GM12878 (cell line): Measurements from ENCODE around the gene FAM167B. TPM values are rescaled to one million over a fixed set of nuclear protein-coding genes. Genes with fewer than 3 reads are reported as not detected.
"Not testable (repeated sequence)": the region's sequence is repeated elsewhere in the genome, so short reads cannot be mapped to it uniquely, and the experiment has no call there.

Experiments
- ATAC-seq: fragments of 200-7000 bp; cut with Tn5 transposase; 3 replicates; pipeline ENCODE4 v1.9.1; 2020; ENCODE audit warnings: mild to moderate bottlenecking, moderate library complexity
- BruUV-seq: library from RNA; stranded (reverse); fragments of 400-500 nt; replicated peaks from 2 replicates; lab custom pipeline; 2021; lab: Mats Ljungman, UMichigan
- CTCF ChIA-PET: fragments of 300-600 bp; sonication (Branson Sonifier 250); formaldehyde crosslinking; extraction: SDS; loops from one replicate; lab custom pipeline; 2021; ENCODE audit warnings: inconsistent platforms; lab: Yijun Ruan, JAX
- POLR2A ChIA-PET: fragments of 350-600 bp; formaldehyde crosslinking; extraction: SDS; loops from one replicate; lab custom pipeline; 2021; ENCODE audit warnings: inconsistent platforms; lab: Charles Lee
- RAD21 ChIA-PET: fragments of 300-600 bp; sonication (Branson Sonifier 250); formaldehyde crosslinking; loops from one replicate; lab custom pipeline; 2023; ENCODE audit warnings: antibody characterized with exemption; ENCODE audit not compliant: unreplicated experiment; lab: Charles Lee
- SMC1A ChIA-PET: fragments of 300-600 bp; sonication (Branson Sonifier 250); formaldehyde crosslinking; loops from one replicate; lab custom pipeline; 2023; ENCODE audit not compliant: unreplicated experiment, uncharacterized antibody; lab: Charles Lee
- DNase-seq: peaks from one replicate; pipeline ENCODE4 v3.0.0-alpha.2; 2011; ENCODE audit warnings: low read depth, low spot score
- FAIRE-seq: peaks from 3 replicates; lab custom pipeline; 2011; peaks lifted over from hg19 to GRCh38; lab: Jason Lieb, UNC
- H2AFZ ChIP-seq: 2 replicates; pipeline ENCODE4 v1.6.0; 2011; ENCODE audit warnings: low read depth, low read length, control low read depth; ENCODE audit not compliant: control insufficient read depth
- H3K27ac ChIP-seq: 2 replicates; pipeline ENCODE4 v1.5.1; 2011; ENCODE audit warnings: control low read depth; ENCODE audit not compliant: control insufficient read depth, insufficient read depth
- H3K27me3 ChIP-seq, 2 experiments: replicated peaks in 1 of 2; 2 replicates each; pipeline versions ENCODE4 v1.6.0 to v1.6.1; 2011; ENCODE audit warnings: low read length in 1 of 2; ENCODE audit not compliant: control insufficient read depth in 2 of 2, insufficient read depth in 2 of 2
- H3K36me3 ChIP-seq, 2 experiments: 2 replicates each; pipeline ENCODE4 v1.5.1; 2011; ENCODE audit warnings: low read length in 1 of 2; ENCODE audit not compliant: control insufficient read depth in 2 of 2, insufficient read depth in 2 of 2
- H3K4me1 ChIP-seq: 2 replicates; pipeline ENCODE4 v1.6.1; 2011; ENCODE audit warnings: mild to moderate bottlenecking, low read length, moderate library complexity, mixed read lengths; ENCODE audit not compliant: control insufficient read depth, insufficient read depth
- H3K4me2 ChIP-seq: 2 replicates; pipeline ENCODE4 v1.6.0; 2011; ENCODE audit warnings: control low read depth; ENCODE audit not compliant: control insufficient read depth, insufficient read depth
- H3K4me3 ChIP-seq: fragments of 200-600 bp; sonication (generic); 2 replicates; pipeline ENCODE4 v1.5.1; 2016
- H3K79me2 ChIP-seq: 2 replicates; pipeline ENCODE4 v1.6.0; 2011; ENCODE audit warnings: low read length; ENCODE audit not compliant: control insufficient read depth, insufficient read depth
- H3K9ac ChIP-seq: 2 replicates; pipeline ENCODE4 v1.8.0; 2011; ENCODE audit warnings: low read length, control low read depth, mixed read lengths; ENCODE audit not compliant: control insufficient read depth, insufficient read depth
- H3K9me3 ChIP-seq: replicated peaks from 3 replicates; pipeline ENCODE4 v1.5.1; 2011; ENCODE audit warnings: mild to moderate bottlenecking, low read length; ENCODE audit not compliant: control insufficient read depth, insufficient read depth
- H4K20me1 ChIP-seq: 2 replicates; pipeline ENCODE4 v1.6.0; 2011; ENCODE audit not compliant: control insufficient read depth, insufficient read depth
- MEF2A ChIP-seq: IDR thresholded peaks from 2 replicates; pipeline ENCODE4 v1.6.1; 2011; ENCODE audit warnings: low read depth, mild to moderate bottlenecking, low read length, moderate library complexity; ENCODE audit not compliant: insufficient read depth
- WGBS: methylation state at CpG from one replicate; pipeline ENCODE4 v1.1.6; 2016; ENCODE audit warnings: low lambda C conversion rate; ENCODE audit not compliant: insufficient replicate concordance, insufficient coverage; ENCODE audit errors: missing lambda C conversion rate; 5-methylcytosine and 5-hydroxymethylcytosine counted together
- in situ Hi-C: fragments of 300-500 bp; cut with MboI; formaldehyde crosslinking; loops from 9 replicates; pipeline ENCODE4 v1.14.3; 2018; ENCODE audit warnings: mixed read lengths
- intact Hi-C: fragments of 100-400 bp; cut with micrococcal nuclease; formaldehyde crosslinking; loops from one replicate; pipeline ENCODE4 v1.14.2; 2022; ENCODE audit not compliant: unreplicated experiment
- polyA plus RNA-seq, 11 experiments: library from polyadenylated mRNA; depleted of rRNA in 4 of 11; unstranded in 6 of 11; stranded (reverse) in 5 of 11; fragments of >200 nt; fragmentation: Nextera tagmentation in 4 of 11; fragmentation: Illumina TruSeq in 1 of 11; extraction: Ambion mirVana in 4 of 11; extraction: Trizol in 1 of 11; gene quantifications; 1 replicate in 1 of 11; 2 replicates in 10 of 11; pipeline versions ENCODE4 v1.2.1 to v1.2.3, GENCODE V29; 2011 to 2016; ENCODE audit warnings: inconsistent platforms in 2 of 11, missing spikeins in 2 of 11, low read depth in 1 of 11
- total RNA-seq, 4 experiments: library from RNA; depleted of rRNA in 3 of 4; stranded (reverse); fragments of >200 nt in 3 of 4; fragmentation: Illumina TruSeq in 1 of 4; extraction: Trizol in 1 of 4; gene quantifications; 2 replicates each; pipeline versions ENCODE4 v1.2.1 to v1.2.3, GENCODE V29; 2013 to 2021
- TF ChIP-seq, protein P1 (sequence below): fragments of 450-650 bp; IDR thresholded peaks from 2 replicates; pipeline ENCODE4 v1.6.1; 2016; ENCODE audit warnings: mild to moderate bottlenecking

FAM167B gene
- total and polyA plus RNA-seq, 10 of the 15 experiments (the other 5 are each of a cell fraction or from before 2014, with no cell fraction given) = 0.07 to 1.2 (median 0.36) TPM; not detected in 2

DNA sequence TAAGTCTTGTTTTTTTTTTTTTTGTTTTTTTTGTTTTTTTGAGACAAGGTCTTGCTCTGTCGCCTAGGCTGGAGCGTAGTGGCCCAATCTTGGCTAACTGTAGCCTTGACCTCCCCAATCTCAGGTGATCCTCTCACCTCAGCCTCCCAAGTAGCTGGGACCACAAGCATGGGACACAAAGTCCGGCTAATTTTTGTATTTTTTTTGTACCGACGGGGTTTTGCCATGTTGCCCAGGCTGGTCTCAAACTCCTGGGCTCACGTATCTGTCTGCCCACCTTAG is 10.1 kb downstream of the FAM167B start:
- H3K4me2 ChIP-seq = peak overlapping the region; percentile 99
- in situ Hi-C loops = no loop called here
- H3K4me1 ChIP-seq = peaks cover 48% of the 10 kb centered on the region
- peak overlapping the region; percentile 3 for H3K9ac ChIP-seq
- ChIA-PET POLR2A (interaction anchor here (1.5 kb wide), 1 partner anchor 18 kb away, joined by 3 read pairs; no protein-coding TSS in a partner anchor), SMC1A (interaction anchor here (1.0 to 14.4 kb wide), 6 partner anchors 12 to 61 kb away, joined by 3 to 124 read pairs (median 3); no protein-coding TSS in a partner anchor), RAD21 (interaction anchor here (0.7 kb wide), 1 partner anchor 34 kb away, joined by 3 read pairs; no protein-coding TSS in a partner anchor), CTCF (interaction anchor here (0.6 to 6.2 kb wide), 4 partner anchors 9 to 158 kb away, joined by 4 to 39 read pairs (median 16); partner anchors contain the start of gene FAM167B)
- 0 out of 2 replicates have a peak overlapping the region, but pooled peaks have one; percentile 61 for H3K4me3 ChIP-seq
- H3K9me3 ChIP-seq = no peaks in the 10 kb centered on the region; the same call in 2 of the 3 replicates
- intact Hi-C loops = no loop called here
- H4K20me1 ChIP-seq = no peaks in the 10 kb centered on the region
- DNase-seq = no peak
- WGBS = 100% methylated on average over 6 of the region's 6 CpGs
- peaks cover 0 to 2% of the 10 kb centered on the region in 2 experiments; a peak in 1 of 4 replicates for H3K36me3 ChIP-seq
- no peak for FAIRE-seq
- H3K27ac ChIP-seq = peak overlapping the region; percentile 89
- no peak for TF ChIP-seq MEF2A
- TF ChIP-seq, protein P1, sequence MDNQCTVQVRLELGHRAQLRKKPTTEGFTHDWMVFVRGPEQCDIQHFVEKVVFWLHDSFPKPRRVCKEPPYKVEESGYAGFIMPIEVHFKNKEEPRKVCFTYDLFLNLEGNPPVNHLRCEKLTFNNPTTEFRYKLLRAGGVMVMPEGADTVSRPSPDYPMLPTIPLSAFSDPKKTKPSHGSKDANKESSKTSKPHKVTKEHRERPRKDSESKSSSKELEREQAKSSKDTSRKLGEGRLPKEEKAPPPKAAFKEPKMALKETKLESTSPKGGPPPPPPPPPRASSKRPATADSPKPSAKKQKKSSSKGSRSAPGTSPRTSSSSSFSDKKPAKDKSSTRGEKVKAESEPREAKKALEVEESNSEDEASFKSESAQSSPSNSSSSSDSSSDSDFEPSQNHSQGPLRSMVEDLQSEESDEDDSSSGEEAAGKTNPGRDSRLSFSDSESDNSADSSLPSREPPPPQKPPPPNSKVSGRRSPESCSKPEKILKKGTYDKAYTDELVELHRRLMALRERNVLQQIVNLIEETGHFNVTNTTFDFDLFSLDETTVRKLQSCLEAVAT = peak; percentile 92
- ATAC-seq = no peak
- peak overlapping the region; percentile 22 for H2AFZ ChIP-seq
- BruUV-seq = no TSS peak
- peaks cover 64% of the 10 kb centered on the region for H3K79me2 ChIP-seq
- no peaks in the 10 kb centered on the region for H3K27me3 ChIP-seq

DNA sequence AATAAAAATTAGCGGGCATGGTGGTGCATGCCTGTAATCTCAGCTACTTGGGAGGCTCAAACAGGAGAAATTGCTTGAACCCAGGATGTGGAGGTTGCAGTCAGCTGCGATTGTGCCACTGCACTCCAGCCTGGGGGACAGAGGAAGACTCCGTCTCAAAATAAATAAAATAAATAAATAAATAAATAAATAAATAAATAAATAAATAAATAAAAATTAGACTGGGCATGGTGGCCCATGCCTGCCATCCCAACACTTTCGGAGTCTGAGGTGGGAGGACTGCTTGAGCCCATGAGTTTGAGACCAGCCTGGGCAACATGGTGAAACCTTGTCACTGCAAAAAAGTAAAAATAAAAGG is 16.2 kb downstream of the FAM167B start:
- POLR2A ChIA-PET, in situ Hi-C loops: not testable (repeated sequence)
- CTCF ChIA-PET = interaction anchor here (1.0 to 1.1 kb wide), 3 partner anchors 15 to 53 kb away, joined by 3 to 5 read pairs (median 5); no protein-coding TSS in a partner anchor

More for the DNA sequence above, 16.2 kb downstream of the FAM167B start:
- FAIRE-seq, H3K27ac ChIP-seq, H3K9ac ChIP-seq, H2AFZ ChIP-seq, H3K9me3 ChIP-seq, SMC1A ChIA-PET, RAD21 ChIA-PET, H4K20me1 ChIP-seq, H3K27me3 ChIP-seq, DNase-seq, H3K36me3 ChIP-seq, ATAC-seq, BruUV-seq, intact Hi-C loops, H3K4me3 ChIP-seq: not testable (repeated sequence)
- peaks cover 27% of the 10 kb centered on the region for H3K4me1 ChIP-seq
- 0 out of 2 replicates have a peak overlapping the region, but pooled peaks have one; percentile 11 for H3K4me2 ChIP-seq
- WGBS = 75% methylated on average over 4 of the region's 4 CpGs
- H3K79me2 ChIP-seq = peaks cover 23% of the 10 kb centered on the region
